Right lobe of liver (tissue), 4 donors: Measurements from ENCODE around the gene MAFF.

Experiments used
- POLR2A ChIP-seq: fragments of 450-650 bp; IDR thresholded peaks from one replicate; pipeline ENCODE4 v1.6.1; 2017; ENCODE audit warnings: antibody characterized with exemption, mild to moderate bottlenecking
- TF ChIP-seq, protein P1 (sequence below), 4 donors: fragments of 200-600 bp in 3 of 4; fragments of 450-650 bp in 1 of 4; IDR thresholded peaks; one replicate each; pipeline versions ENCODE4 v1.5.1 to v1.8.0; 2016 to 2022; ENCODE audit warnings: antibody characterized with exemption in 4 of 4, mild to moderate bottlenecking in 2 of 4
- donor health status: DM: no; HTN: no; CAD: no.
- donor health status: DM: no; HTN: no; CAD: no.
- donor health status: DM: no; HTN: yes; CAD: no.

GRCh38 chr22:38201371-38201710, 453 bp upstream of the MAFF start:
- TF ChIP-seq, protein P1, sequence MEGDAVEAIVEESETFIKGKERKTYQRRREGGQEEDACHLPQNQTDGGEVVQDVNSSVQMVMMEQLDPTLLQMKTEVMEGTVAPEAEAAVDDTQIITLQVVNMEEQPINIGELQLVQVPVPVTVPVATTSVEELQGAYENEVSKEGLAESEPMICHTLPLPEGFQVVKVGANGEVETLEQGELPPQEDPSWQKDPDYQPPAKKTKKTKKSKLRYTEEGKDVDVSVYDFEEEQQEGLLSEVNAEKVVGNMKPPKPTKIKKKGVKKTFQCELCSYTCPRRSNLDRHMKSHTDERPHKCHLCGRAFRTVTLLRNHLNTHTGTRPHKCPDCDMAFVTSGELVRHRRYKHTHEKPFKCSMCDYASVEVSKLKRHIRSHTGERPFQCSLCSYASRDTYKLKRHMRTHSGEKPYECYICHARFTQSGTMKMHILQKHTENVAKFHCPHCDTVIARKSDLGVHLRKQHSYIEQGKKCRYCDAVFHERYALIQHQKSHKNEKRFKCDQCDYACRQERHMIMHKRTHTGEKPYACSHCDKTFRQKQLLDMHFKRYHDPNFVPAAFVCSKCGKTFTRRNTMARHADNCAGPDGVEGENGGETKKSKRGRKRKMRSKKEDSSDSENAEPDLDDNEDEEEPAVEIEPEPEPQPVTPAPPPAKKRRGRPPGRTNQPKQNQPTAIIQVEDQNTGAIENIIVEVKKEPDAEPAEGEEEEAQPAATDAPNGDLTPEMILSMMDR (IDR thresholded peaks at IDR 0.05), result no peak
- no peak for TF ChIP-seq POLR2A
